Measurements from ENCODE around the gene RBPJ.
A peak's percentile ranks its signal among the peaks of the same experiment; 100 is the strongest.

Gene RBPJ

DNA sequence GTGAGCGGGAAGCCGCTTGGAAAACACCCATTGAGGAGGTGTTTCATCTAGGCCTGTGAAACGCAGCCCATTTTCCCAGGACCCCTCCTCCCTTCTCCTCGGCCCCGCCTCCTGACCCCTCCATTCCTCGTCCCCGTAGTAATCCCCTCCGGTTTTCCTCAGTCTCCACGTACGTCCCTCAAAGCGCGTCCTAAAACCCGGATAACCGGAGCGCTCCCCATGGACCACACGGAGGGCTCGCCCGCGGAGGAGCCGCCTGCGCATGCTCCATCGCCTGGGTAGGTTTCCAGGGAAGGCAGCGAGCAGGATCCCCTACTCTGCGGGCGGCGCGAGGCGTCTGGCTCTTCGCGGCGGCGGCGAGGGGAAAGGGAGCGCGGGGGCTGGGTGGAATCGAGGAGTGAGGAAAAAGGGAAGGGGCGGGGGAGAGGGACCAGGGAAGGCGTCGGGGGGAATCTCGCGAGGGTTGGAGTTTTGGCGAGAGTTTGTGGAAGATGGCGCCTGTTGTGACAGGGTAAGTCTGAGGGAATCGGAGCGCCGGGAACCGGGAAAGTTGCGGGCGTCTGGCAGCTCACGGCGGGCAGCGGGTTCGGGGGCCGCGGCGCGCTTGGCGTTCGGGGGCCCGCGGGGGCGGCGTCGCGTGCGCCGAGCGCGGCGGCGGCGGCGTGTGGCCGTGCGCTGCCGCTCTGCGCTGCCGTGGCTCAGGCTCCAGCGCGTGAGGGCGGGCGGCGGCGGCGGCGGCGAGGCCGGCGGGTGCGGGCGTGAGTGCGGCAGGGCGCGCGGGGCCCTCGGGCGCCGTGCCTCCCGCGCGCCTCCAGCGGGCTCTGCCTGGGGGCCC is at the start of gene RBPJ:
Gene RBPJ (plus strand): TSS at position 477 of the 835 bp plus-strand sequence. CDS start 15 bp downstream, at position 492.
- DNase-seq, result peak; percentile 85

- DNase-seq, result no peak
These were observed 49.1 kb upstream of the RBPJ start for GRCh38 chr4:26271703-26272102.

DNA sequence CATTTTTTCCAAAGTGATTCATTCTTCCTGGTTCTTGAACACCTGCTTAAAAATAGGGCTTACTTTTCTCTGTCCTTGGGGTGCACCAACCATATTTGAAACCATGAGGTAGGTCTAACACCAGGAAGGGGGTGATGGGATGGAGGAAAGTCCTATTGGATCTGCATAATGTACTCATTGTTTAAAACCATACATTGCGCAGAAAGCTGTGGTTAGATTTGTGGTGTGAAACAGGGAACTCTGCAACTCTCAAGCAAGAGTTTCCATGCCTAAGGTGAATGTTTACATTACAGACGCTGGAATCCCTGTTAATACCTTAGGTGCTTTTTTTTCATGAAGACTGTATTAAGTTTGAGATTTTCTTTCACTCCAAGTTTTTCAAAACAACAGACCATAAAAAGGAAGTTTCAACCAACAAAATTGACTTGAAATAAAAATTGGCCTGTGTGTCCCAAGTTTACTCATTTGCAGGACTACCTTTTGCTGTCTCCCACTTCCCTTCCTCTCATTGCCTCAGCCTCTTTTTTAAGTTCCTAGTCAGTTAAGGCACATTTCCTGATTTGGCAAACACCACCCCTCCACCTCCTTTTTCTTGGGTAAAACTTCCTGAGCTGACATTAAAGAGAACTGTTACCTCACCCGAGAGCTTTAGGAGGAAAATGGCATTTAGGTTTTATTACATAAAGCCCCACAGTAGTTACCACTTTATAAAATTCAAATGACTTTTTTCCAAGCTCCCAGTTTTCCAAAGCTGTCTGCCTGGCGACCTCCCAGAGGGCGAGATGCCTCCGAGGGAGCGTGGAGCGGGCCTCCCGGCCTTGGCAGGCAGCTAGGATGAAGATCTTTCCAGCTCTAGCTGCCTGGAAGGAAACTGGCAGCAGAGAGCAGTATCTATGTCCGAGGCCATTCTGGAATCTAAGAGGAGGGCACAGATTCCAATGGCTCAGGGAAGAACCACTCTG is 47.9 kb upstream of the RBPJ start:
- peak; percentile 85 for DNase-seq

GRCh38 chr4:26273616-26273980 is 47.2 kb upstream of the RBPJ start:
- DNase-seq, result peak; percentile 88

DNA sequence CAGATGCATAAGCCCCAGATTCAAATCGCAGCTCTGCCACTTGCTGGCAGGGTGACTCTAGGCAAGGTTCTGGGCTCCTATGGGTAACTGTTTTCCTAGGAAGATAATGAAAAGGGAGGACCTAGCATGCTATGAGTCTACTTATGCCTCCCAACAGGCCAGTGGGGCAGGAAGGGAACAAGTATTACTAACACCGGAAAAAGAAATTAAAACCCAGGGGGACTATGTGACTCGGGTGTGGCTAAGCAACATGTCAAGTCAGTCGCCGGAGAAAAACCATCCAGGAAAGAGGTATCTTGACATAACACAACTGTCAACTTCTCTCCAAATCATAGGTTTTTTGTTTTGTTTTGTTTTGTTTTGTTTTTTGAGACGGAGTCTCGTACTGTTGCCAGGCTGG is 45.5 kb upstream of the RBPJ start:
- DNase-seq, result no peak

DNA sequence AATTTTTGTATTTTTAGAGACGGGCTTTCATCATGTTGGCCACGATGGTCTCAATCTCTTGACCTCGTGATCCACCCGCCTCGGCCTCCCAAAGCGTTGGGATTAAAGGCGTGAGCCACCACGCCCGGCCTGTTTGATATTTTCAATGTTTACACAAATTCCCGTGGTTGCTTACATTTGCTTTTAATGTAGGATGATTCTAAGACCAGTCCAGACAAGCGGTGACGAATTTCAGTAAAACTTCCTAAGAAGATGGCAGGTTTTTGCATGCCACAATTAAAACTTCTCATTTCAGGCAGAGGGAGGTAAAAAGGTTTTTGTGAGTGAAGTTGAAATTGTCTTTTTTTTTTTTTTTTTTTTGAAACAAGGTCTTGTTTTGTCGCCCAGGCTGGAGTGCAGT is 41.4 kb upstream of the RBPJ start:
- DNase-seq, result no peak

GRCh38 chr4:26281881-26282280 is 38.9 kb upstream of the RBPJ start:
- DNase-seq, result no peak

DNA sequence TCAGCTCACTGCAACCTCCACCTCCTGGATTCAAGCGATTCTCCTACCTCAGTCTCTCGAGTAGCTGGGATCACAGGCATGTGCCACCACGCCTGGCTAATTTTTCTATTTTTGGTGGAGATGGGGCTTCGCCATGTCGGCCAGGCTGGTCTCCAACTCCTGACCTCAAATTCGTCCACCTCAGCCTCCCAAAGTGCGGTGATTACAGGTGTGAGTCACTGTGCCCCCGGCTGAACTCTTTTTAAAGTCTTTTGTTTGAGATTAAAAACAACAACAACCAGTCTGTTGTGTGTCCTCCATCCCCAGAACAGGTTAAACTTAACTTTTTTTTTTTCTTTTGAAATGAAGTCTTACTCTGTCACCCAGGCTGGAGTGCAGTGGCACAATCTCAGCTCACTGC is 36.3 kb upstream of the RBPJ start:
- DNase-seq, result no peak

DNA sequence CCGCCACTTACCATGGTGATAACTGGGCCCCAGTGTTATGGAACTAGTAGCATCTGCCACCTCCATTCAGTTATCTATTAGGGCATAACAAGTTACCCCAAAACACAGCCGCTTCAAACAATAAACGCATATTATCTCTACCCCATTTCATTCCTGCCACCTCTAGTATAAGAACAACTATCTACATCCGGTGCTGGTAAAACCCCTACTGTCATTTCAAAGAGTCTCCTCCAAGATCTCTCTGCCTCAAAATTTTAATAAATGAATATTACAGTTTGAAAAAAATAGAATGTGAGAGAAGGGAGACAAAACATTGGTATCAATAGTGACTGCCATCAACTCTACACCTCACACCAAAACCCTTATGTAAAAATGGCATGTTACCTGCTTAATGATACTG is 35.5 kb upstream of the RBPJ start:
- no peak for DNase-seq

- DNase-seq, result peak; percentile 37
These were observed 33.1 kb upstream of the RBPJ start for GRCh38 chr4:26287756-26288155.

DNA sequence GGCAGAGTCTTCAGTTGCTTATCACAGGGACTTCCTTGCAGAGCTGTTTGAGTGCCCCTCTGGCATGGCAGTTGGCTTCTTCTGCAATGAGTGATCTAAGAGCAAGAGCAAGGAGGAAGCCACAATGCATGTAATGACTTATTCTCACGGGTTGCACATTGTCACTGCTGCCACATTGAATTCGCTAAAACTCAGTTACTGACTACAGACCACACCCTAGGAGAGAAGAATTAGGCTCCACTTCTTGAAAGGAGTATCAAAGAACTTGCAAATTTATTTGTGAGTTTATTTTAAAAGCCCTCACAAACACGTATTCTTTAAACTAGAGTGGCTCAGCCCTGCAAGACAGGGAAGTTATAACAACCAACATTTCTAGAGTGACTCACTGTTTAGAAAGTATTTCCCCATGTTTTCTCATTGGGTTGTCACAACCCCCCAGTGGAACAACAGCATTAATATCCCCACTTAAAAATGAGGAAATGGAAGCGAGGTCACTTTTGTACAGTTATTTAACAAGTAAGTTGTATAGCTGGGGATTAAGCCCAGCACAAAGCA is 32.4 kb upstream of the RBPJ start:
- DNase-seq, result peak; percentile 99

GRCh38 chr4:26289401-26289800 is 31.4 kb upstream of the RBPJ start:
- DNase-seq, result peak; percentile 31

DNA sequence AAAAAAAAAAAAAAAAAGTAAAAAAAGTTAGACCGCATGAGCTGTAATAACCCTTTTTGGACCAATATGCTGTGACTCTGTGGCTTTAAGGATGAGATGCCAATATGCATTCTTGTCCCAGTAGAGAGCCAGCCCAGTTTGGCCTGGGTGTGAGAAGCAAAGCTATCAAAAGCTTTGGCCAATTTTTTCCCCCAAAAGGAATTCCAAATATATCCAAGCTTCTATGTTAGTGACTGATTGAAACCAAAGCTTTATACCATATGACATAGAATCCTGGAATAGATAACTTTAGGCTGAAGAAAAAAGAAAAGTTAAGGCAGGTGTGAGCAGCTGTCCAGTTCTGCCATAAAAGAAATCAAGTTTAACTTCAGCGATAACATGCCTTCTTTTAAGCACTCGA is 30.5 kb upstream of the RBPJ start:
- DNase-seq, result no peak

DNA sequence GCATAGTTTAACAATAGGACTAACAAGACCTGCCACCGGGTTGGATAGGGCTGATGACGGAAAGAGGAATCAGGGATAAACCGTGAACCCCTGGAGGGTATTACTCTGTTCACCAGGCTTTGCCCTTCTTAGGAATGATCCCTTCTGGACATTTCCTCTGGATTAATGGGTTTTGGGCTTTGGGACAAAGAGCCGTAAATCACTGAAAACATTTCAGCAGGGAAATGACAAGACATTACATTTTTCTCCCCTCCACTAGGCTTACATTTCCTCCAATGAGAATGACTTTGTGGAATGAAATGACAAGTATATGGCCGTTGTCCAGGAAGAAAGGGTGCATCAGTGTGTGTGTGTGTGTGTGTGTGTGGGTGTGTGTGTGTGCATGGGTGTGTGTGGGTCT is 25.9 kb upstream of the RBPJ start:
- DNase-seq, result no peak

DNA sequence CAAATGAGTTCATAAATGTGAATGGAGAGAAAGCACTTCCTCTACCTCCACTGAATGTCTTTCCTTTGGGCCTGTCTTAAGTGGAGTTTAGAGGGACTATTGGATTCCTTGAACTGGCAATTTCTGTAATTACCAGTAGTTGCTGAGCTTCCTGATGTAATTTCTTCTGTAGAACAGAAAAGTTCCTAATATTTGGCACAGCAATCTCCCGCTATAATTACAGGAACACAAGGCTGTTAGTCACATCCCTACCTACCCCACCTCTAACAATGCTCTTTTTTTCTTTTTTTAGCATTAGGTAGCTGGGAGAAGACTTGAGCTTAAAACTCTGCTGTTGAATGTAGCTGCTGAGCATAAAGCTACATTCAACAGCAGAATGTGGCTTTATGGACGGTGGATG is 24.8 kb upstream of the RBPJ start:
- DNase-seq, result no peak

DNA sequence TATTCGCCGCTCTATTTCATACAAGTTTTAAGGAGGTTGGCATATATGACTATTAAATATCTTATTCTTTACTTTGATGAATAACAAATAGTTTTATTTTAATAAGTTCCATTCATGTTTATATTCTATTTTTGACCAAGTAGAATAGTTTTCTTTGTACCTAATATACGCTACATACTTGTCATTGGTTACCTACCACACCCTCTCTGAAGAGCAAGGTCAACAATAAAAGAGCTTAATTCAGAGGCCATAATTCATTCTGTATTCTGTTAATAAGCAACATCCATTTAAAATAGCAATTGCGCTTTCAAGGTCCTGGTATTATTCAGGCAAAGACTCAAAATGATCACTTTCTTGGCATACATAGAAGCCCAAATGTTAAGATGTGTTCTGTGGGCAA is 24.3 kb upstream of the RBPJ start:
- no peak for DNase-seq

DNA sequence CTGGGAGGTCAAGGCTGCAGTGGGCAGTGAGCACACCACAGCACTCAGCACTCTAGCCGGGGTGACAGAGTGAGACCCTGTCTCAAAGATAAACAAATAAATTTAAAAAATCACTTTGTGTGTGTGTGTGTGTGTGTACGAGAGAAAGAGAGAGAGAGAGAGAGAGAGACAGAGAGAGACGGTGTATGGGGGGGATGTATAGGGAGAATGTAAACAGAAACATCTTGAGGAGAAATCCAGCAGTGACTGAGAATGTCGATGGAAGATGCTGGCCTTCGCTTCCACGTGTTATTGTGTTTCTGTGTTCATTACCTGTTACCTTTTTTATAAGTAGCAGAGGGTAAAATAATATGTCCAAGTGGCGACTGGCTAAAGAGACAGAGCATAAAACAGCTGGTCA is 23.6 kb upstream of the RBPJ start:
- no peak for DNase-seq

DNA sequence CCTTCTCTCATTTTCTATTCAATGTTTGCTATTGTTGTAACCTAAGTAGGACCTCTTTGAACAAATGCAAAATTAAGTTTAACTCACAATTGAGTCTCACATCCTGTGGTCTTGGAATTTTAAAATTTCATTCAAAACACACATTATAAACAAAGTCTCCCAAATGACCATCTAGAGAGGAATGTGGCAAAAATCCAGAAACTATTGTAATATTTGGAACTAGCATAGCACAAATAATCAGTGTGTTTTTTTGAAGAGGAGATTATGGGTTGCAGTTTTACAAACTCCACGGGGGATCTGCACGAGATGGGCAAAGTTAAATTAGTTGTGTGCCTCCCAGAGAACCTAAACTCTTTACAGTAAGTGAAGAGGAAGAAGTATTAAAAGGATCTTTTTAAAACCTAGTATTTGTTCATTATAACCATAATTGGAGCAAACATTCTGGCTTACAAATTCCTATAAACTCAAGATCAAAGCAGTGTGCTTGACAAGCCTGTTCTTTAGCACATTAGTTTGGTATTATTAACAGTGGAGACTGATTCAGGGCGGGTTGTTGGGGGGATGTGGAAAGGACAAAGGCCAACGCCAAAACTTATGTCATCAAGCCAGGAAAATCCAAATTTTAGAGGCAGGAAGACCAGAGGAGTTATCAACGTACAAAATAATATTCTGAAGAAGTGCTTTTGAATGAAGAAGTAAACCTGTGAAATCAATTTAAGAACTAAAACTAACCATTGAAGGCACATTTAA is 22.4 kb upstream of the RBPJ start:
- DNase-seq, result no peak

GRCh38 chr4:26299254-26299882 is 21.4 kb upstream of the RBPJ start:
- DNase-seq, result peak; percentile 18

DNA sequence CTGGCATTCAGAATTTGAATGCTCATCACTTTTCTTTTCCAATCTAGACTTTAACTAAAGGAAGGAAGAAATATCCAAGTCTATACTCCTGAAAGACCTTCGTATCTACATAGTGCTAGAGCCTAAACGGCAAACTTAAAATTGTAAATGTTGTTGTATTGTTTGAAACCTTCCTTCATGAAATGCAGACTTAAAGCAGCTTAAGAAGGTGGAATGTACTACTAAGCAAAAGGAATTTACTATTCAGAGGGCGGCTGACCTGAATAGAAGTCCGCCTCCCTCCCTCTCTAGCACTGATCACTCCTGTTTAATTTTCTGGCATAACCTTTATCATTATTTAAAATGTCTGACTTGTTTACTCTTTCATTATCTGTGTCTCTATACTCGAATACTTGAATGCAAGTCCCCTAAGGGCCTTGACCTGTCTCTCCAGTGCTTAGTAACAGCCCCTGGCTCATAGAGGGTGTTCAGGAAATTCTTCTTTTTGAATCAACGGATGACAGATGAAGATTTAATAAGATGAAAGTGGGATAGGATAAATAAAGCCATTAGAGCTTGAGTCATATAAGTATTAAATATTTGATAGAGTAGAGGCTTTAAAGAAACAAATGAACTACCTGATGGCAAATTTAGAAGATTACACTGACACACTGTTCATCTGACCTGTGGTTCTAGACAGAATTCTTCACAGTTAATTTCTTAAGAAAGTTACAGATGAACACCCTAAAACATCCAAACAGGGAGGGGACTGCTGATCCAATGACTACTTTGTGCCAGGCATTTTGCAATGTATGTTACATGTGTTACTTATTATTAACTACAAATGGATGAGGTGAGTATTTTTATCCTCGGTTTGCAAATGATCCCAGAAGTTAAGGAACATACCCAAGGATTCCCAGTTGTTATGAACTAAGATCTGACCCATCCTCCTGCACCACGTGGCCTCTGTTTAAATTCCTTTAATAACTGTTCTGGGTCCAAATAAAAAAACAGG is 20.2 kb upstream of the RBPJ start:
- no peak for DNase-seq
